Peyer's patch (tissue), 4 donors: ENCODE data around the gene GABBR2.

Experiments used
- POLR2A ChIP-seq, 2 donors: fragments of 450-650 bp; IDR thresholded peaks; one replicate each; pipeline ENCODE4 v1.5.1; 2017; ENCODE audit warnings: antibody characterized with exemption in 2 of 2, mild to moderate bottlenecking in 2 of 2, moderate library complexity in 2 of 2
- TF ChIP-seq, protein P1 (sequence below), 6 experiments: fragments of 450-650 bp in 4 of 6; fragments of 200-600 bp in 2 of 6; sonication (generic) in 1 of 6; IDR thresholded peaks; one replicate each; pipeline ENCODE4 v1.5.1; 2017 to 2019; ENCODE audit warnings: antibody characterized with exemption in 6 of 6, mild to moderate bottlenecking in 3 of 6, moderate library complexity in 1 of 6

DNA sequence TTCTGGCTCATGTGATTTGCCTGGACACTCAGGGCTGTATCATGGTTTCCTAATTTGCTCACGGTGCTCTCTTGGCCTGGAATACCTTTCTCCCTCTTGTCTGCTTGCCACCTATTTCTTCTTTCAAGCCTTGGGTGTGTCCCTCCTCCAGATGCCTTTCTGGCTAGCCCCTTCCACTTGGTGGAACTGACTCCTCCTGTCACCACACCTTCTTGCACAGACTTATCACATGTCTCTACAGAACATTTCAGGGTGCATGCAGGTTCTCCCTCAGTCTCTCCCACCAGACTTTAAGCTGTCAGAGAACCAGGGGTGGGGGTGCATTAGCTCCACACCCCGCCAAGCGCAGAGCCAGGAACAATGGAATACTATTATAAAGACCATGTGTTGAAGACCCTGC, 455.2 kb downstream of the GABBR2 start:
- TF ChIP-seq, protein P1, sequence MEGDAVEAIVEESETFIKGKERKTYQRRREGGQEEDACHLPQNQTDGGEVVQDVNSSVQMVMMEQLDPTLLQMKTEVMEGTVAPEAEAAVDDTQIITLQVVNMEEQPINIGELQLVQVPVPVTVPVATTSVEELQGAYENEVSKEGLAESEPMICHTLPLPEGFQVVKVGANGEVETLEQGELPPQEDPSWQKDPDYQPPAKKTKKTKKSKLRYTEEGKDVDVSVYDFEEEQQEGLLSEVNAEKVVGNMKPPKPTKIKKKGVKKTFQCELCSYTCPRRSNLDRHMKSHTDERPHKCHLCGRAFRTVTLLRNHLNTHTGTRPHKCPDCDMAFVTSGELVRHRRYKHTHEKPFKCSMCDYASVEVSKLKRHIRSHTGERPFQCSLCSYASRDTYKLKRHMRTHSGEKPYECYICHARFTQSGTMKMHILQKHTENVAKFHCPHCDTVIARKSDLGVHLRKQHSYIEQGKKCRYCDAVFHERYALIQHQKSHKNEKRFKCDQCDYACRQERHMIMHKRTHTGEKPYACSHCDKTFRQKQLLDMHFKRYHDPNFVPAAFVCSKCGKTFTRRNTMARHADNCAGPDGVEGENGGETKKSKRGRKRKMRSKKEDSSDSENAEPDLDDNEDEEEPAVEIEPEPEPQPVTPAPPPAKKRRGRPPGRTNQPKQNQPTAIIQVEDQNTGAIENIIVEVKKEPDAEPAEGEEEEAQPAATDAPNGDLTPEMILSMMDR (IDR thresholded peaks at IDR 0.05), result no peak
- no peak for TF ChIP-seq POLR2A (IDR thresholded peaks at IDR 0.05)
